NCI-H1417 treated with DMSO at 0.1 percent for 48 hours (cell line): ENCODE data around the gene PCSK5.
"Not testable (repeated sequence)": the region's sequence is repeated elsewhere in the genome, so short reads cannot be mapped to it uniquely, and the experiment has no call there.

ENCODE experiments used
- DNase-seq: peaks from one replicate; lab custom pipeline; 2025; lab: John Stamatoyannopoulos, UW

Gene PCSK5

GRCh38 chr9:76313771-76314170 is 423.3 kb downstream of the PCSK5 start:
- DNase-seq, result no peak

GRCh38 chr9:76314321-76314720 is 423.8 kb downstream of the PCSK5 start:
- no peak for DNase-seq

- DNase-seq, result no peak
These were observed 425.6 kb downstream of the PCSK5 start for GRCh38 chr9:76316069-76316468.

GRCh38 chr9:76319466-76319865 is 429.0 kb downstream of the PCSK5 start:
- DNase-seq, result not testable (repeated sequence)

- no peak for DNase-seq
These were observed 430.8 kb downstream of the PCSK5 start for GRCh38 chr9:76321195-76321828.

- no peak for DNase-seq
These were observed 432.3 kb downstream of the PCSK5 start for GRCh38 chr9:76322810-76323209.

- DNase-seq, result no peak
These were observed 433.0 kb downstream of the PCSK5 start for GRCh38 chr9:76323490-76323889.

GRCh38 chr9:76324030-76324429 is 433.6 kb downstream of the PCSK5 start:
- not testable (repeated sequence) for DNase-seq

GRCh38 chr9:76330034-76330433 is 439.6 kb downstream of the PCSK5 start:
- no peak for DNase-seq

GRCh38 chr9:76333388-76333787 is 442.9 kb downstream of the PCSK5 start:
- DNase-seq, result no peak

GRCh38 chr9:76333964-76334363 is 443.5 kb downstream of the PCSK5 start:
- DNase-seq, result no peak

GRCh38 chr9:76336027-76336426 is 445.6 kb downstream of the PCSK5 start:
- DNase-seq, result no peak

GRCh38 chr9:76338418-76338817 is 447.9 kb downstream of the PCSK5 start:
- no peak for DNase-seq

GRCh38 chr9:76341616-76342015 is 451.1 kb downstream of the PCSK5 start:
- no peak for DNase-seq

GRCh38 chr9:76342201-76342600 is 451.7 kb downstream of the PCSK5 start:
- DNase-seq, result no peak

GRCh38 chr9:76342858-76343257 is 452.4 kb downstream of the PCSK5 start:
- no peak for DNase-seq

GRCh38 chr9:76349865-76350264 is 459.4 kb downstream of the PCSK5 start:
- no peak for DNase-seq

GRCh38 chr9:76351006-76351405 is 460.5 kb downstream of the PCSK5 start:
- no peak for DNase-seq

GRCh38 chr9:76352026-76352620 is 461.6 kb downstream of the PCSK5 start:
- no peak for DNase-seq

GRCh38 chr9:76353280-76353679 is 462.8 kb downstream of the PCSK5 start:
- DNase-seq, result no peak

- no peak for DNase-seq
These were observed 463.7 kb downstream of the PCSK5 start for GRCh38 chr9:76354221-76354620.

- no peak for DNase-seq
These were observed 465.4 kb downstream of the PCSK5 start for GRCh38 chr9:76355886-76356285.

- DNase-seq, result no peak
These were observed 467.1 kb downstream of the PCSK5 start for GRCh38 chr9:76357555-76357954.

GRCh38 chr9:76358628-76359280 is 468.3 kb downstream of the PCSK5 start:
- DNase-seq, result no peak
